Measurements from ENCODE around the gene PCNT. TPM values are rescaled to one million over a fixed set of nuclear protein-coding genes. Genes with fewer than 3 reads are reported as not detected.

The PCNT gene
- total and polyA plus RNA-seq, 2 donors (not counting 1 experiment from before 2014, with no cell fraction given): 20.3 to 58.1 TPM

GRCh38 chr21:46491553-46491952 is 167.6 kb downstream of the PCNT start:
- H3K79me2 ChIP-seq (ENCODE audit: control insufficient read depth, insufficient read depth, low read length): no peaks in the 10 kb centered on the region
- H3K36me3 ChIP-seq (replicated peaks in 1 of 2; ENCODE audit: control extremely low read depth in 1 of 2, control insufficient read depth in 1 of 2, extremely low read depth in 1 of 2, insufficient read depth in 2 of 2, low read length in 1 of 2): peaks cover 1 to 36% of the 10 kb centered on the region in 2 experiments
- ATAC-seq (ENCODE audit: low read depth): no peak

GRCh38 chr21:46492851-46493250 is 168.9 kb downstream of the PCNT start:
- H3K4me3 ChIP-seq (ENCODE audit: control extremely low read depth in 1 of 5, extremely low read depth in 1 of 5, insufficient read depth in 1 of 5, low read depth in 2 of 5, low read length in 4 of 5): no peak overlapping the region
- H3K27me3 Mint-ChIP-seq: no peaks in the 10 kb centered on the region
- TF ChIP-seq CTCF (IDR thresholded peaks at IDR 0.05) (no peak), EZH2 (IDR thresholded peaks at IDR 0.05; ENCODE audit: borderline replicate concordance, insufficient read depth, low read depth, low read length, poor library complexity, severe bottlenecking) (no peak)
- no peak overlapping the region for H3K27ac Mint-ChIP-seq
- no peak overlapping the region for H3K9ac ChIP-seq (ENCODE audit: low read length)
- peaks cover 0 to 6% (median 0%) of the 10 kb centered on the region in 3 donors for H3K9me3 ChIP-seq (ENCODE audit: control extremely low read depth in 1 of 3, control insufficient read depth in 2 of 3, insufficient read depth in 1 of 3, low read length in 2 of 3)
- H3K4me3 Mint-ChIP-seq: no peak overlapping the region
- DNase-seq (no peak), ATAC-seq (ENCODE audit: low read depth) (no peak)
- WGBS (ENCODE audit: insufficient coverage): 100% methylated on average over 2 of the region's 5 CpGs
- no peaks in the 10 kb centered on the region for H4K20me1 ChIP-seq (ENCODE audit: control insufficient read depth, insufficient read depth, low read length, poor library complexity, severe bottlenecking)
- H3K9me3 Mint-ChIP-seq (ENCODE audit: insufficient read depth): no peaks in the 10 kb centered on the region
- peaks cover 1 to 40% of the 10 kb centered on the region in 2 experiments for H3K36me3 ChIP-seq (replicated peaks in 1 of 2; ENCODE audit: control extremely low read depth in 1 of 2, control insufficient read depth in 1 of 2, extremely low read depth in 1 of 2, insufficient read depth in 2 of 2, low read length in 1 of 2)
- H2AFZ ChIP-seq (ENCODE audit: insufficient read depth, low read depth, low read length, poor library complexity, severe bottlenecking): no peak overlapping the region
- no peak overlapping the region for H3K27ac ChIP-seq (ENCODE audit: low read length in 2 of 2)
- ChIA-PET POLR2A (no interaction called here), CTCF (no interaction called here)
- intact Hi-C loops (cut with micrococcal nuclease): no loop called here
- H3K79me2 ChIP-seq (ENCODE audit: control insufficient read depth, insufficient read depth, low read length): no peaks in the 10 kb centered on the region
- H3K4me2 ChIP-seq (replicated peaks; ENCODE audit: low read depth, low read length, poor library complexity, severe bottlenecking): no peak overlapping the region
- H3K4me1 Mint-ChIP-seq: no peaks in the 10 kb centered on the region
- H3K27me3 ChIP-seq (replicated peaks in 1 of 4; ENCODE audit: control extremely low read depth in 1 of 4, control insufficient read depth in 3 of 4, insufficient read depth in 4 of 4, low read length in 3 of 4): no peaks in the 10 kb centered on the region
- H3K4me1 ChIP-seq (ENCODE audit: control insufficient read depth in 2 of 2, insufficient read depth in 2 of 2, low read length in 2 of 2): no peaks in the 10 kb centered on the region

More at GRCh38 chr21:46491553-46491952, 167.6 kb downstream of the PCNT start:
- intact Hi-C loops (cut with micrococcal nuclease): no loop called here
- no peak for DNase-seq
- ChIA-PET CTCF (no interaction called here), POLR2A (no interaction called here)
- no peak overlapping the region for H3K9ac ChIP-seq (ENCODE audit: low read length)
- Mint-ChIP-seq H3K4me1 (no peaks in the 10 kb centered on the region), H3K9me3 (ENCODE audit: insufficient read depth) (no peaks in the 10 kb centered on the region), H3K27ac (no peak overlapping the region), H3K27me3 (no peaks in the 10 kb centered on the region), H3K4me3 (no peak overlapping the region)
- no peak overlapping the region for H3K27ac ChIP-seq (ENCODE audit: low read length in 2 of 2)
- H3K4me2 ChIP-seq (replicated peaks; ENCODE audit: low read depth, low read length, poor library complexity, severe bottlenecking): no peak overlapping the region
- H3K4me1 ChIP-seq (ENCODE audit: control insufficient read depth in 2 of 2, insufficient read depth in 2 of 2, low read length in 2 of 2): no peaks in the 10 kb centered on the region
- no peak for TF ChIP-seq EZH2 (IDR thresholded peaks at IDR 0.05; ENCODE audit: borderline replicate concordance, insufficient read depth, low read depth, low read length, poor library complexity, severe bottlenecking)
- TF ChIP-seq CTCF (IDR thresholded peaks at IDR 0.05): no peak
- no peaks in the 10 kb centered on the region for H4K20me1 ChIP-seq (ENCODE audit: control insufficient read depth, insufficient read depth, low read length, poor library complexity, severe bottlenecking)
- H3K4me3 ChIP-seq (ENCODE audit: control extremely low read depth in 1 of 5, extremely low read depth in 1 of 5, insufficient read depth in 1 of 5, low read depth in 2 of 5, low read length in 4 of 5): no peak overlapping the region
- 100% methylated on average over 2 of the region's 3 CpGs for WGBS (ENCODE audit: insufficient coverage)
- peaks cover 0 to 6% (median 0%) of the 10 kb centered on the region in 3 donors for H3K9me3 ChIP-seq (ENCODE audit: control extremely low read depth in 1 of 3, control insufficient read depth in 2 of 3, insufficient read depth in 1 of 3, low read length in 2 of 3)
- H3K27me3 ChIP-seq (replicated peaks in 1 of 4; ENCODE audit: control extremely low read depth in 1 of 4, control insufficient read depth in 3 of 4, insufficient read depth in 4 of 4, low read length in 3 of 4): no peaks in the 10 kb centered on the region
- H2AFZ ChIP-seq (ENCODE audit: insufficient read depth, low read depth, low read length, poor library complexity, severe bottlenecking): no peak overlapping the region

Data from B cell (primary cell).